Trophoblast cell (in vitro differentiated cells and primary cell): Measurements from ENCODE around the gene HEY2.

Experiments used
- DNase-seq, 2 donors: peaks; one replicate each; pipeline ENCODE4 v3.0.0-alpha.2; 2016
- H2AFZ ChIP-seq: 2 replicates; pipeline ENCODE4 v1.6.1; 2013; ENCODE audit warnings: low read length, moderate library complexity, mild to moderate bottlenecking; ENCODE audit not compliant: insufficient read depth, poor library complexity
- H2AK5ac ChIP-seq: 2 replicates; pipeline ENCODE4 v1.6.1; 2013; ENCODE audit warnings: mild to moderate bottlenecking, low read length
- H2BK120ac ChIP-seq: 2 replicates; pipeline ENCODE4 v1.6.1; 2013; ENCODE audit warnings: low read length, mild to moderate bottlenecking, moderate library complexity; ENCODE audit not compliant: insufficient read depth, poor library complexity
- H2BK12ac ChIP-seq: 2 replicates; pipeline ENCODE4 v1.6.1; 2013; ENCODE audit warnings: mild to moderate bottlenecking, low read length, moderate library complexity
- H2BK5ac ChIP-seq: 2 replicates; pipeline ENCODE4 v1.6.1; 2013; ENCODE audit warnings: low read length, low read depth, moderate library complexity, mild to moderate bottlenecking; ENCODE audit not compliant: poor library complexity
- H3K14ac ChIP-seq: 2 replicates; pipeline ENCODE4 v1.6.1; 2013; ENCODE audit warnings: mild to moderate bottlenecking, low read length
- H3K18ac ChIP-seq: 2 replicates; pipeline ENCODE4 v1.6.1; 2013; ENCODE audit warnings: mild to moderate bottlenecking, low read length
- H3K23ac ChIP-seq: 2 replicates; pipeline ENCODE4 v1.6.1; 2013; ENCODE audit warnings: low read length
- H3K27ac ChIP-seq: 2 replicates; pipeline ENCODE4 v1.5.1; 2013; ENCODE audit warnings: low read depth, mild to moderate bottlenecking, inconsistent platforms, low read length, moderate library complexity
- H3K27me3 ChIP-seq: 2 replicates; pipeline ENCODE4 v1.6.1; 2013; ENCODE audit warnings: inconsistent platforms, mild to moderate bottlenecking, low read length, moderate library complexity; ENCODE audit not compliant: insufficient read depth
- H3K36me3 ChIP-seq, 2 experiments: 1 replicate in 1 of 2; 2 replicates in 1 of 2; pipeline ENCODE4 v1.6.1; 2013; ENCODE audit warnings: low read length in 2 of 2, mild to moderate bottlenecking in 2 of 2, moderate library complexity in 1 of 2; ENCODE audit not compliant: insufficient read depth in 2 of 2, control insufficient read depth in 1 of 2
- H3K4ac ChIP-seq: 2 replicates; pipeline ENCODE4 v1.6.1; 2013; ENCODE audit warnings: low read depth, mild to moderate bottlenecking, low read length, moderate library complexity
- H3K4me1 ChIP-seq, 2 experiments: 1 replicate in 1 of 2; 2 replicates in 1 of 2; pipeline ENCODE4 v1.6.1; 2013; ENCODE audit warnings: low read length in 2 of 2, mild to moderate bottlenecking in 2 of 2, moderate library complexity in 1 of 2; ENCODE audit not compliant: insufficient read depth in 2 of 2, control insufficient read depth in 1 of 2
- H3K4me2 ChIP-seq: 2 replicates; pipeline ENCODE4 v1.6.1; 2013; ENCODE audit warnings: inconsistent platforms, mild to moderate bottlenecking, low read length, moderate library complexity
- H3K4me3 ChIP-seq: 2 replicates; pipeline ENCODE4 v1.5.1; 2013; ENCODE audit warnings: mild to moderate bottlenecking, low read depth, low read length, inconsistent platforms
- H3K79me1 ChIP-seq: one replicate; pipeline ENCODE4 v1.6.1; 2013; ENCODE audit warnings: low read length
- H3K79me2 ChIP-seq: 2 replicates; pipeline ENCODE4 v1.6.1; 2013; ENCODE audit warnings: low read length, mild to moderate bottlenecking; ENCODE audit not compliant: control insufficient read depth, insufficient read depth, poor library complexity
- H3K9ac ChIP-seq: 2 replicates; pipeline ENCODE4 v1.6.1; 2013; ENCODE audit warnings: mild to moderate bottlenecking, low read length
- H3K9me3 ChIP-seq: 2 replicates; pipeline ENCODE4 v1.6.1; 2013; ENCODE audit warnings: low read depth, mild to moderate bottlenecking, control low read depth, inconsistent platforms, low read length; ENCODE audit not compliant: insufficient read depth
- H4K12ac ChIP-seq: 2 replicates; pipeline ENCODE4 v1.6.1; 2013; ENCODE audit warnings: low read depth, mild to moderate bottlenecking, low read length, moderate library complexity
- H4K8ac ChIP-seq: 2 replicates; pipeline ENCODE4 v1.6.1; 2013; ENCODE audit warnings: low read depth, mild to moderate bottlenecking, low read length, moderate library complexity
- H4K91ac ChIP-seq: one replicate; pipeline ENCODE4 v1.6.1; 2013; ENCODE audit warnings: low read depth, mild to moderate bottlenecking, low read length, moderate library complexity
- WGBS: extraction: QIAGEN DNeasy Blood & Tissue Kit; methylation state at CpG from one replicate; pipeline ENCODE4 v1.1.7; 2013; ENCODE audit warnings: missing lambda C conversion rate; ENCODE audit not compliant: insufficient read length, insufficient coverage; ENCODE audit errors: extremely low coverage; 5-methylcytosine and 5-hydroxymethylcytosine counted together

Gene HEY2

DNA sequence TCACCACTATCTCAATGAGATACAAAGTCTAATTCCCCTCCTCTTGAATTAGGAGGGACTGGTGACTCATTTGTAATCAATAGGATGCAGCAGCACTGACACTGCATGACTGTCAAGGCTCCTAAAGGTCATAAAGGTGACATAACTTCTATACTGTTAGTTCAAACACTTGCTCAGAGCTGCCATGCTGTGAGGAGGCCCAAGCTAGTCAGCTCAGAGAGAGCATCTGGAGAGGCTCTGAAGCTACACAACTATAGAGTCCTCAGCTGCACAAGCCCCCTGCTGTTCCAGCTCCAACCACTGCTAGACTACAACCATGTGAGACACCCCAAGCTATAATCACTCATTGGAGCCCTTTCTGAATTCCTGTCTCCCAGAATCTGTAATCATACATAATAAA, 17.0 kb upstream of the HEY2 start:
- no peak overlapping the region for H4K91ac ChIP-seq
- H2AK5ac ChIP-seq, result no peak overlapping the region
- no peak overlapping the region for H3K18ac ChIP-seq
- H3K9me3 ChIP-seq, result no peaks in the 10 kb centered on the region
- DNase-seq, result no peak
- no peak overlapping the region for H2BK5ac ChIP-seq
- no peak overlapping the region for H3K14ac ChIP-seq
- no peak overlapping the region for H2BK120ac ChIP-seq
- no peak overlapping the region for H4K12ac ChIP-seq
- no peaks in the 10 kb centered on the region for H3K79me2 ChIP-seq
- no peak overlapping the region for H2BK12ac ChIP-seq
- no peak overlapping the region for H3K4me3 ChIP-seq
- no peak overlapping the region for H3K4me2 ChIP-seq
- no peaks in the 10 kb centered on the region for H3K27me3 ChIP-seq
- peaks cover 1% of the 10 kb centered on the region for H3K79me1 ChIP-seq
- no peak overlapping the region for H3K4ac ChIP-seq
- H3K23ac ChIP-seq, result no peak overlapping the region
- no peak overlapping the region for H4K8ac ChIP-seq
- H3K4me1 ChIP-seq, result peaks cover 4 to 6% of the 10 kb centered on the region in 2 experiments
- H3K9ac ChIP-seq, result no peak overlapping the region
- no peak overlapping the region for H2AFZ ChIP-seq
- no peak overlapping the region for H3K27ac ChIP-seq
- H3K36me3 ChIP-seq, result no peaks in the 10 kb centered on the region

DNA sequence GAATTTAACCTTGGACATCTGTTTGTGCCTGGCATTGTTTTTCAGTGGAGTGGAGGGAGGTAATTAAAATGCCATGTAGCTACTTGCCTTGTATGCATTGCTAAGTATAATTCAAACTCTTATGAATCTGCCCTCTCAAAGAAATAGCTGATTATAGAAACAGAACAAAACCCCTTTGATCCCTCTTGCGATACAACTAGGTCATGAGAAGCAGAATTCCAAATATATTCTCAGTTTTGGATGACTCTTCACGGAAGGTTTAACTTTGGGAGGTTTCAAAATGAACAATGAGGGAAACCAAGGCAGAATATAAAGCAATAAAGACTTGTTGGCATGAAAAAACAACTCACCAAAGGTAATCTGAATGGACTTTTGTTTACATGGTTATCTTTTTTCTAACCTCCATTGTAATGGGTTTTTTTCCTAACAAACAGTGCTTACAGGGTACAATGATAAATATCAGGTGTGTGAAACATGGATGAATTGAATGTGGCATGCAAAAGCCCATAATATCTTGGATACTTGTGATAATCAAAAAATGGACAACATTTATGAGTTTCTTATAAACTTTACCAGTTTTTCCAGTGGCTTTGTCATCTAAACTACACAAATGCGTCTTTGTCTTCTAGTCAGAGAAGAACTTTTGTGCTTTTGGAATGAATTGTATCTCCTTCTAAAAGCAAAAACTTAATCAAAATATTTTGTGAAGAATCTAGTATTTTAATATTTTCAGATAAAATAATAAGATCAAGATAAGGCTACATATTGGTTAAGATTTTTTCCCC, 15.7 kb upstream of the HEY2 start:
- Histone ChIP-seq H2BK12ac (no peak overlapping the region), H2BK120ac (no peak overlapping the region), H3K23ac (no peak overlapping the region), H4K91ac (no peak overlapping the region), H3K4me1 (peaks cover 0 to 1% of the 10 kb centered on the region in 2 experiments), H3K4me3 (no peak overlapping the region), H3K27me3 (no peaks in the 10 kb centered on the region), H3K79me1 (no peaks in the 10 kb centered on the region), H2AFZ (no peak overlapping the region), H3K36me3 (no peaks in the 10 kb centered on the region), H3K18ac (no peak overlapping the region), H3K79me2 (no peaks in the 10 kb centered on the region), H3K27ac (no peak overlapping the region), H2BK5ac (no peak overlapping the region), H3K9me3 (no peaks in the 10 kb centered on the region), H3K14ac (no peak overlapping the region), H4K8ac (no peak overlapping the region), H4K12ac (no peak overlapping the region), H3K9ac (no peak overlapping the region), H2AK5ac (no peak overlapping the region), H3K4ac (no peak overlapping the region), H3K4me2 (no peak overlapping the region)
- no peak for DNase-seq
- WGBS, result no CpG with 5 or more reads among the region's 3 CpGs

DNA sequence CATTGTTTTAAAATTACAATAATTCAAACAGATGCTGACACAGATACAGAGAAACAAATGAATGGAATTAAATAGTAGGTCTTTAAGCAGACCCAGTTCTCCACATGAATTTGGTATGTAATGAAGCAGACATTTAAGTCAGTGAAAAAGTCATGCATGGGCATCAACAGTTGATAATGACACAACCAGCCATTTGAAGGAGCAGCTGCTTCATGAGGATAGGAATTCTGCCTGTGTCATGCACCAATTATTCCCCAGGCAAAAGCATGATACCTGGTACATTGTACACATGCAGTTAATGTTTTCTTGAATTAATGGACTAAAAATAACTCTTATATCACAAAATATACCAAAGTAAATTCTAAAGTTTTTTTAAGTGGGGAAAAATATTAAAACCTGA, 11.2 kb upstream of the HEY2 start:
- Histone ChIP-seq H3K23ac (no peak overlapping the region), H3K4ac (no peak overlapping the region), H3K27me3 (no peaks in the 10 kb centered on the region), H3K18ac (no peak overlapping the region), H3K4me2 (no peak overlapping the region), H3K4me3 (no peak overlapping the region), H3K79me2 (no peaks in the 10 kb centered on the region), H2BK120ac (no peak overlapping the region), H3K36me3 (no peaks in the 10 kb centered on the region), H3K9me3 (no peaks in the 10 kb centered on the region), H4K12ac (no peak overlapping the region), H4K8ac (no peak overlapping the region), H3K27ac (no peak overlapping the region), H3K14ac (no peak overlapping the region), H4K91ac (no peak overlapping the region), H2AFZ (no peak overlapping the region), H2BK12ac (no peak overlapping the region), H2BK5ac (no peak overlapping the region), H3K79me1 (no peaks in the 10 kb centered on the region), H2AK5ac (no peak overlapping the region), H3K4me1 (no peaks in the 10 kb centered on the region), H3K9ac (no peak overlapping the region)
- DNase-seq, result peak in 1 of 2 donors; percentile 29

DNA sequence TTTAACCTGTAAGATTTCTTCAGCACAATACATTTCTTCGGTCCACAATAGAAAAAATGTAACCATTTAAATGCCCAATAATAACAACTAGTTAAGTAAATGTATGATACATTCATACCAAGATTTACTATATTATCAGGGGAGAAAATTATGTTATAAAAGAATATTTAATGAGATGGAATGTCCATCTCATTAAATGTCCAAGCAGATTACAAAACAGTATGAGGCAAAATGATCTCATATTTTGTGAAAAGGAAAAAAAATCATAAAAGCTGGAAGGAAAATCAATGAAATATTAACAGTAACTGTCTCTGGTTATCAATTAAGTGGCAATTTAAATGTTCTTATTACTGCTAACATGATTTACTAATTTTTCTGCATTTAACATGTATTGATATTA, 10.1 kb upstream of the HEY2 start:
- H3K23ac ChIP-seq, result no peak overlapping the region
- H3K27ac ChIP-seq, result no peak overlapping the region
- no peak overlapping the region for H2BK5ac ChIP-seq
- no peak overlapping the region for H3K18ac ChIP-seq
- H3K4ac ChIP-seq, result no peak overlapping the region
- H3K4me2 ChIP-seq, result no peak overlapping the region
- H3K27me3 ChIP-seq, result no peaks in the 10 kb centered on the region
- H2AK5ac ChIP-seq, result no peak overlapping the region
- WGBS, result no CpG with 5 or more reads among the region's 1 CpG
- no peaks in the 10 kb centered on the region for H3K36me3 ChIP-seq
- H3K79me2 ChIP-seq, result no peaks in the 10 kb centered on the region
- H3K14ac ChIP-seq, result no peak overlapping the region
- no peaks in the 10 kb centered on the region for H3K9me3 ChIP-seq
- H2BK120ac ChIP-seq, result no peak overlapping the region
- no peak overlapping the region for H3K4me3 ChIP-seq
- H3K4me1 ChIP-seq, result no peaks in the 10 kb centered on the region
- no peak overlapping the region for H2BK12ac ChIP-seq
- H3K79me1 ChIP-seq, result no peaks in the 10 kb centered on the region
- H4K91ac ChIP-seq, result no peak overlapping the region
- H4K12ac ChIP-seq, result no peak overlapping the region
- no peak overlapping the region for H2AFZ ChIP-seq
- no peak overlapping the region for H3K9ac ChIP-seq
- DNase-seq, result no peak
- H4K8ac ChIP-seq, result no peak overlapping the region
